OCI-LY3 (cell line): Measurements from ENCODE around the gene MRE11.
"Not testable (repeated sequence)": the region's sequence is repeated elsewhere in the genome, so short reads cannot be mapped to it uniquely, and the experiment has no call there.

Experiments
- H2AFZ ChIP-seq: fragments of 200-600, 300-600 bp; shearing (Covaris generic); 2 replicates; pipeline ENCODE4 v1.6.0; 2014; ENCODE audit warnings: antibody characterized with exemption, low read depth, low read length
- H3K27ac ChIP-seq: fragments of 200-600, 300-600 bp; sonication (generic); 2 replicates; pipeline ENCODE4 v1.5.1; 2014; ENCODE audit warnings: mild to moderate bottlenecking, low read length, moderate library complexity, mixed read lengths
- H3K27me3 ChIP-seq: fragments of 200-600, 300-600 bp; sonication (generic); 2 replicates; pipeline ENCODE4 v1.6.1; 2014; ENCODE audit warnings: low read depth, low read length, mixed read lengths
- H3K36me3 ChIP-seq: fragments of 200-600, 300-600 bp; sonication (generic); replicated peaks from 2 replicates; pipeline ENCODE3; 2014; ENCODE audit warnings: low read depth, low read length, mixed read lengths
- H3K4me1 ChIP-seq: fragments of 300-600, 200-600 bp; sonication (generic); 2 replicates; pipeline ENCODE4 v1.6.1; 2014; ENCODE audit warnings: low read length, mixed read lengths
- H3K4me2 ChIP-seq: fragments of 200-600, 300-600 bp; sonication (generic); 2 replicates; pipeline ENCODE4 v1.6.1; 2014; ENCODE audit warnings: low read length, mixed read lengths
- H3K4me3 ChIP-seq: fragments of 300-600, 200-600 bp; sonication (generic); 2 replicates; pipeline ENCODE4 v1.5.1; 2014; ENCODE audit warnings: antibody characterized with exemption, mild to moderate bottlenecking, low read length, moderate library complexity
- H3K79me2 ChIP-seq: fragments of 300-600, 200-600 bp; shearing (Covaris generic); 2 replicates; pipeline ENCODE4 v1.6.1; 2014; ENCODE audit warnings: mild to moderate bottlenecking, low read length, mixed read lengths
- H3K9ac ChIP-seq: fragments of 300-600, 200-600 bp; shearing (Covaris generic); 2 replicates; pipeline ENCODE4 v1.6.0; 2014; ENCODE audit warnings: mild to moderate bottlenecking, low read length, moderate library complexity
- H3K9me3 ChIP-seq: fragments of 200-600, 300-600 bp; shearing (Covaris generic); 2 replicates; pipeline ENCODE4 v1.6.1; 2014; ENCODE audit warnings: low read length, mixed read lengths; ENCODE audit not compliant: insufficient read depth
- H4K20me1 ChIP-seq: fragments of 200-600, 300-600 bp; sonication (generic); 2 replicates; pipeline ENCODE4 v1.6.1; 2016; ENCODE audit warnings: low read length, mixed read lengths; ENCODE audit not compliant: insufficient read depth
- EZH2phosphoT487 ChIP-seq: fragments of 200-600 bp; shearing (Covaris generic); IDR thresholded peaks from 2 replicates; pipeline ENCODE4 v1.6.1; 2018; ENCODE audit warnings: antibody characterized with exemption, mixed run types, low read depth
- TF ChIP-seq, protein P1 (sequence below): fragments of 200-600, 300-600 bp; sonication (generic); IDR thresholded peaks from 2 replicates; pipeline ENCODE4 v1.5.1; 2014; ENCODE audit warnings: antibody characterized with exemption, low read length, low read depth

Gene MRE11

DNA sequence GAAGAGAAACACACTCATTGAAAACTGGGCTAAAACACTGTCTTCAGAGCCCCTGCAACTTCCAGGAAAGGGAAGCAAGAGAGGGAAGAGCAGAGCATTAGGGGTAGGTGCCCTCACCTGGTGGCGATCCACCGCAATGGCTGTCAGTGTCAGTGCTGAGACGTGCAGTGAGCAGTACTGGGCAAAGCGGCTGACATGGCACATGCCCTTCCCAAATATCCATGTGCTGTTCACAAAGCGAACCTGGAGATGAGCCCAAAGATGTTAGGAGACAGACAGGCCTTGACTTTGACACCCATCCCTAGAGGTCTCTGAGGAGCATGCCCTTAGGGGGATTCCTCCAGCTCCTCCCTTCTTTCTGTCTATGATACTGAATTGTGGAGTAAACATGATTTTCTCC, 97.4 kb downstream of the MRE11 start:
- no peak overlapping the region for H3K9ac ChIP-seq
- no peaks in the 10 kb centered on the region for H3K79me2 ChIP-seq
- H4K20me1 ChIP-seq: no peaks in the 10 kb centered on the region
- H3K27ac ChIP-seq: no peak overlapping the region
- H3K4me2 ChIP-seq: no peak overlapping the region
- TF ChIP-seq, protein P1, sequence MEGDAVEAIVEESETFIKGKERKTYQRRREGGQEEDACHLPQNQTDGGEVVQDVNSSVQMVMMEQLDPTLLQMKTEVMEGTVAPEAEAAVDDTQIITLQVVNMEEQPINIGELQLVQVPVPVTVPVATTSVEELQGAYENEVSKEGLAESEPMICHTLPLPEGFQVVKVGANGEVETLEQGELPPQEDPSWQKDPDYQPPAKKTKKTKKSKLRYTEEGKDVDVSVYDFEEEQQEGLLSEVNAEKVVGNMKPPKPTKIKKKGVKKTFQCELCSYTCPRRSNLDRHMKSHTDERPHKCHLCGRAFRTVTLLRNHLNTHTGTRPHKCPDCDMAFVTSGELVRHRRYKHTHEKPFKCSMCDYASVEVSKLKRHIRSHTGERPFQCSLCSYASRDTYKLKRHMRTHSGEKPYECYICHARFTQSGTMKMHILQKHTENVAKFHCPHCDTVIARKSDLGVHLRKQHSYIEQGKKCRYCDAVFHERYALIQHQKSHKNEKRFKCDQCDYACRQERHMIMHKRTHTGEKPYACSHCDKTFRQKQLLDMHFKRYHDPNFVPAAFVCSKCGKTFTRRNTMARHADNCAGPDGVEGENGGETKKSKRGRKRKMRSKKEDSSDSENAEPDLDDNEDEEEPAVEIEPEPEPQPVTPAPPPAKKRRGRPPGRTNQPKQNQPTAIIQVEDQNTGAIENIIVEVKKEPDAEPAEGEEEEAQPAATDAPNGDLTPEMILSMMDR: no peak
- TF ChIP-seq EZH2phosphoT487: no peak
- H2AFZ ChIP-seq: no peak overlapping the region
- no peak overlapping the region for H3K4me3 ChIP-seq
- H3K4me1 ChIP-seq: no peaks in the 10 kb centered on the region
- H3K36me3 ChIP-seq: no peaks in the 10 kb centered on the region
- H3K9me3 ChIP-seq: no peaks in the 10 kb centered on the region
- no peaks in the 10 kb centered on the region for H3K27me3 ChIP-seq

DNA sequence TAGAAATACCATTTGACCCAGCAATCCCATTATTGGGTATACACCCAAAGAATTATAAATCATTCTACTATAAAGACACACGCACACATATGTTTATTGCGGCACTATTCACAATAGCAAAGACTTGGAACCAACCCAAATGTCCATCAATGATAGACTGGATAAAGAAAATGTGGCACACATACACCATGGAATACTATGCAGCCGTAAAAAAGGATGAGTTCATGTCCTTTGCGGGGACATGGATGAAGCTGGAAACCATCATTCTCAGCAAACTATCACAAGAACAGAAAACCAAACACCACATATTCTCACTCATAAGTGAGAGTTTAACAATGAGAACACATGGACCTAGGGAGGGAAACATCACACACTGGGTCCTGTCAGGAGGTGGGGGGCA, 101.7 kb downstream of the MRE11 start:
- not testable (repeated sequence) for H3K27ac ChIP-seq, H3K36me3 ChIP-seq, H3K9me3 ChIP-seq, H3K27me3 ChIP-seq, H3K4me3 ChIP-seq, H3K9ac ChIP-seq, H3K4me2 ChIP-seq, H3K79me2 ChIP-seq, H2AFZ ChIP-seq, H4K20me1 ChIP-seq, H3K4me1 ChIP-seq

GRCh38 chr11:94379613-94380012, 114.0 kb downstream of the MRE11 start:
- H3K79me2 ChIP-seq: no peaks in the 10 kb centered on the region
- H3K4me3 ChIP-seq: no peak overlapping the region
- no peak overlapping the region for H3K27ac ChIP-seq
- no peaks in the 10 kb centered on the region for H3K27me3 ChIP-seq
- no peak overlapping the region for H3K9ac ChIP-seq
- H3K9me3 ChIP-seq: no peaks in the 10 kb centered on the region
- H4K20me1 ChIP-seq: no peaks in the 10 kb centered on the region
- no peak for TF ChIP-seq EZH2phosphoT487
- TF ChIP-seq, protein P1: no peak
- no peak overlapping the region for H3K4me2 ChIP-seq
- no peaks in the 10 kb centered on the region for H3K36me3 ChIP-seq
- H2AFZ ChIP-seq: no peak overlapping the region
- no peaks in the 10 kb centered on the region for H3K4me1 ChIP-seq

DNA sequence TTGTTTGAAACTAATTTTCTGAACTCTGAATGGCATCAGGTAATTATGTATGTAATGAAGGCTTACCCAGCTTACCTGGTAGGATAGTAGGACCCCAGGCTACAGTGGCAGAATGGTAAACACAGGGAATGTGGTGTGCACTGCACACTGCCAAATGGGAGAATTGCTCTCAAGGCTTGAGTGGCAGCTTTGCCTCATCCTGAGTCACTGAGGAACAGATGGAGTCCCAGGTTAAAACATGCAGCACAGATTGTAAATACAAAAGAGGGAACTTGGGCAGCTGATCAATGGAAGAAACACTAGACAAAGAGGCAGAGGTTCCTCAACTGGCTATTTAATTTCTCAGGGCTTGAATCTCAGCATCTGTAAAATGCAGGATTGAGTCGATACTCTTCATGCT, 116.8 kb downstream of the MRE11 start:
- Histone ChIP-seq H3K4me3 (no peak overlapping the region), H3K79me2 (no peaks in the 10 kb centered on the region), H2AFZ (no peak overlapping the region), H3K27ac (no peak overlapping the region), H3K9ac (no peak overlapping the region), H3K27me3 (no peaks in the 10 kb centered on the region), H3K36me3 (no peaks in the 10 kb centered on the region), H3K9me3 (no peaks in the 10 kb centered on the region), H3K4me1 (no peaks in the 10 kb centered on the region), H4K20me1 (no peaks in the 10 kb centered on the region), H3K4me2 (no peak overlapping the region)
- TF ChIP-seq, protein P1: no peak
- no peak for TF ChIP-seq EZH2phosphoT487

GRCh38 chr11:94370576-94370975, 123.1 kb downstream of the MRE11 start:
- not testable (repeated sequence) for H3K27ac ChIP-seq, H3K4me2 ChIP-seq, H3K4me1 ChIP-seq, H3K79me2 ChIP-seq, H2AFZ ChIP-seq, H3K9ac ChIP-seq, H4K20me1 ChIP-seq, H3K27me3 ChIP-seq, H3K4me3 ChIP-seq, H3K36me3 ChIP-seq, H3K9me3 ChIP-seq
